ENCODE measurements around the gene DCTD. TPM values are rescaled to one million over a fixed set of nuclear protein-coding genes. Genes with fewer than 3 reads are reported as not detected.

Gene DCTD
- total and polyA plus RNA-seq, 4 donors: 65.1 to 78.4 (median 72.8) TPM

DNA sequence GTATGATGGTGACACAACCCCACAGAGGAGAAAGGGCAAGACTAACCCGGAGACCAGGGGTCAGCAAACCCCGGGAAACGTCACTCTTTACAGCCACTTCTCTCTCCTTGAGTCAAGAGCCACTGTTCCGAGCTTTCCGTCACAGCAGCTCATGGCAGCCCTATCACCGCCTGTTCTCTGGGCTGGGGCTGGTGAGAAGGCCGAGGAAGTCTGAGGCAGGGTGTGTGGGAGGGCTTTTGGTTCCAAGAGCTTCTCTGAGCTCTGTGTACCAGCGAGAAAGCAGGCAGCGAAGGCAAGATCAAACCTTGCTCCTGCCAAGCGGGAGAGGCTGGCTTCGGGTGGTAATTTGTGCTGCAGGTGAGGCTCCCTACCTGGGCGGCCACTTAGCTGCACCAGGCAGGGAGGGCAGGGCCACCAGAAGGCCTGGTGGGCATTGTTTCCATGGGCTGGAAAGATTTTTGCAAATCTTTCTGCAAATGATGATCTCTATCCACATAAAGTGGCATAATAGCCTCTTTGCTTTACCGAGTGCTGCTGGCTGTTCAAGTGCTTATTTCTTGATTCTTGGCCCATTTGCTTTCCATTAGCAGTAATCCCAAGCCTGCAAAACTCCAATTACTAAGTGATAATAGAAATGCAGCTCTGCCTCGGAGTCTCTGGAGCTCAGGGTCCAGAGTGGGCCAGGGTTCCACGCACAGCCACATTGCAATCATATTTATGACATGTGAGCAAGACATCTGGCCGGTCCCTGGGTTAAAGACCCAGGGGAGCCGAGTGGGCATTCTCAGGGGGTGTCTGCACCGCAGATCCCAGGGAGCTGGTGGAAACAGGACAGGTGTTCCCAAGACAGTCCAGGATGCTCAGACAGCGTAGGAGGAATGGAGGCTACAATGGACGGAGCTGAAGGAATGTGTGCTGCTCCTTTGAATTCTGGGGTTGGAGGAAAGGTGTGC is 41.5 kb downstream of the DCTD start:
- Histone ChIP-seq H3K27me3 (ENCODE audit: control insufficient read depth in 1 of 2, insufficient read depth in 2 of 2, low read length in 1 of 2) (no peaks in the 10 kb centered on the region), H3K36me3 (ENCODE audit: control insufficient read depth in 1 of 2, insufficient read depth in 2 of 2, low read length in 1 of 2) (peaks cover 0 to 2% of the 10 kb centered on the region in 2 donors), H3K4me1 (ENCODE audit: control insufficient read depth in 1 of 2, insufficient read depth in 2 of 2, low read length in 2 of 2) (no peaks in the 10 kb centered on the region), H3K27ac (ENCODE audit: low read depth in 1 of 2, low read length in 2 of 2) (no peak overlapping the region), H3K4me3 (ENCODE audit: low read length in 2 of 2) (no peak overlapping the region), H3K9me3 (ENCODE audit: control insufficient read depth, low read length) (no peaks in the 10 kb centered on the region)
- intact Hi-C loops (cut with DNase I): no loop called here
- no peak for DNase-seq
- no peak for ATAC-seq (ENCODE audit: low FRiP score)
- WGBS, 2 donors: 87 to 89% methylated on average over 20 of the region's 20 CpGs

DNA sequence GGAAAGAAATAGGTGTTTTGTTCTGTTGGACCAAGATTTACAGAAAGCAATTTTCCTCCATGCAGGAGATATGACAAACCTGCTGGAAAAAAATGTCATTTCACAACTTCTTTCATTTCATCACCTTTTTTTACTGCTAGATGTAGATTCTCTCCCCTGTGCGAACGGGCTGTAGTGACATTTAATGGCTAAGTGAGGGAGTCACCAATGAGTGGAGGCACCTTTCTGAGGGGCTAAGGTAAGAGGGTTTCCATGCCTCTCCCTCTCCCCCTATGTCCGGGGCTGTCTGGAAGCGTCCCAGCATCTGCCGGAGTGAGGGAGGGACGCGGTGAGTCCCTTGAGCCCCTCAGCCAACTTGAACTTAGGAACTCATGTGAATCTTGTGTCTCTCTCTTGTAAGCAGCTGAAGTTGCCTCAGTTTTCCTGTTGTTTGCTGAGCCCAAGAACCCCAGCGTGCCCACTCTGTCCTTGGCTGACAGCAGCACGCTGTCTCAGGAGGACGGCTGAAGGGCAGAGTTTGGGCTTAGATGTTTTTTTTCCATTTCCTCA is 42.3 kb downstream of the DCTD start:
- WGBS, 2 donors: 82 to 90% methylated on average over 10 of the region's 10 CpGs
- peaks cover 0 to 2% of the 10 kb centered on the region in 2 donors for H3K36me3 ChIP-seq (ENCODE audit: control insufficient read depth in 1 of 2, insufficient read depth in 2 of 2, low read length in 1 of 2)
- no peaks in the 10 kb centered on the region for H3K27me3 ChIP-seq (ENCODE audit: control insufficient read depth in 1 of 2, insufficient read depth in 2 of 2, low read length in 1 of 2)
- H3K4me1 ChIP-seq (ENCODE audit: control insufficient read depth in 1 of 2, insufficient read depth in 2 of 2, low read length in 2 of 2): no peaks in the 10 kb centered on the region
- DNase-seq (no peak), ATAC-seq (ENCODE audit: low FRiP score) (no peak)
- H3K4me3 ChIP-seq (ENCODE audit: low read length in 2 of 2): no peak overlapping the region
- H3K27ac ChIP-seq (ENCODE audit: low read depth in 1 of 2, low read length in 2 of 2): no peak overlapping the region
- H3K9me3 ChIP-seq (ENCODE audit: control insufficient read depth, low read length): no peaks in the 10 kb centered on the region
- intact Hi-C loops (cut with DNase I): no loop called here

- DNase-seq (no peak), ATAC-seq (ENCODE audit: low FRiP score) (no peak)
- Histone ChIP-seq H3K4me1 (ENCODE audit: control insufficient read depth in 1 of 2, insufficient read depth in 2 of 2, low read length in 2 of 2) (no peaks in the 10 kb centered on the region), H3K27me3 (ENCODE audit: control insufficient read depth in 1 of 2, insufficient read depth in 2 of 2, low read length in 1 of 2) (no peaks in the 10 kb centered on the region), H3K36me3 (ENCODE audit: control insufficient read depth in 1 of 2, insufficient read depth in 2 of 2, low read length in 1 of 2) (peaks cover 0 to 2% of the 10 kb centered on the region in 2 donors), H3K9me3 (ENCODE audit: control insufficient read depth, low read length) (no peaks in the 10 kb centered on the region), H3K27ac (ENCODE audit: low read depth in 1 of 2, low read length in 2 of 2) (no peak overlapping the region), H3K4me3 (ENCODE audit: low read length in 2 of 2) (no peak overlapping the region)
- intact Hi-C loops (cut with DNase I): no loop called here
- 83 to 87% methylated on average over 12 of the region's 12 CpGs for WGBS, 2 donors
Measured at GRCh38 chr4:182874304-182874751, 42.9 kb downstream of the DCTD start.

DNA sequence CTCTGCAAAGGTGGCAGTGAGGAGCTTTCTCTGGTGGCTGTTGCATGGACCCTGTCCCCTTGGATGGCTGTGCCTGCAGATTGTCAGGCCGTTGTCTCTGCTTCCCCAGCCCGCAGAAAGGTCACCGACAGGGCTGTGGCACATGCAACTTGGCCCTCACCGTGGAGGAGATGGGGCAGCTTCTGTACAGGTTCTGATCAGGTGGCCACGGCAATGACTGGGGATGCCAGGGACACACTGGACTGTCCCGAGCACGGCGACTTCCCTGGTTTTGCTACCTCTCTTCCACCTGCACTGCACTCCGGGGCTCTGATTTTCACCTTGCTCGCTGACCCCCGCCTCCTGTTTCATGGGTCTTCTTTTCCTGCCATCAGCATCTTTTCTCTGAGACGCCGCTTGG is 43.5 kb downstream of the DCTD start:
- intact Hi-C loops (cut with DNase I): no loop called here
- DNase-seq: no peak
- H3K9me3 ChIP-seq (ENCODE audit: control insufficient read depth, low read length): no peaks in the 10 kb centered on the region
- H3K36me3 ChIP-seq (ENCODE audit: control insufficient read depth in 1 of 2, insufficient read depth in 2 of 2, low read length in 1 of 2): peaks cover 0 to 2% of the 10 kb centered on the region in 2 donors
- WGBS, 2 donors: 94 to 96% methylated on average over 13 of the region's 13 CpGs
- H3K4me3 ChIP-seq (ENCODE audit: low read length in 2 of 2): no peak overlapping the region
- no peak overlapping the region for H3K27ac ChIP-seq (ENCODE audit: low read depth in 1 of 2, low read length in 2 of 2)
- H3K27me3 ChIP-seq (ENCODE audit: control insufficient read depth in 1 of 2, insufficient read depth in 2 of 2, low read length in 1 of 2): no peaks in the 10 kb centered on the region
- H3K4me1 ChIP-seq (ENCODE audit: control insufficient read depth in 1 of 2, insufficient read depth in 2 of 2, low read length in 2 of 2): no peaks in the 10 kb centered on the region
- ATAC-seq (ENCODE audit: low FRiP score): no peak

GRCh38 chr4:182873289-182873688 is 43.9 kb downstream of the DCTD start:
- WGBS, 2 donors: 95 to 96% methylated on average over 15 of the region's 15 CpGs
- no peak overlapping the region for H3K4me3 ChIP-seq (ENCODE audit: low read length in 2 of 2)
- peaks cover 0 to 2% of the 10 kb centered on the region in 2 donors for H3K36me3 ChIP-seq (ENCODE audit: control insufficient read depth in 1 of 2, insufficient read depth in 2 of 2, low read length in 1 of 2)
- H3K9me3 ChIP-seq (ENCODE audit: control insufficient read depth, low read length): no peaks in the 10 kb centered on the region
- ATAC-seq (ENCODE audit: low FRiP score) (no peak), DNase-seq (no peak)
- no peaks in the 10 kb centered on the region for H3K4me1 ChIP-seq (ENCODE audit: control insufficient read depth in 1 of 2, insufficient read depth in 2 of 2, low read length in 2 of 2)
- no peak overlapping the region for H3K27ac ChIP-seq (ENCODE audit: low read depth in 1 of 2, low read length in 2 of 2)
- no peaks in the 10 kb centered on the region for H3K27me3 ChIP-seq (ENCODE audit: control insufficient read depth in 1 of 2, insufficient read depth in 2 of 2, low read length in 1 of 2)
- intact Hi-C loops (cut with DNase I): no loop called here

DNA sequence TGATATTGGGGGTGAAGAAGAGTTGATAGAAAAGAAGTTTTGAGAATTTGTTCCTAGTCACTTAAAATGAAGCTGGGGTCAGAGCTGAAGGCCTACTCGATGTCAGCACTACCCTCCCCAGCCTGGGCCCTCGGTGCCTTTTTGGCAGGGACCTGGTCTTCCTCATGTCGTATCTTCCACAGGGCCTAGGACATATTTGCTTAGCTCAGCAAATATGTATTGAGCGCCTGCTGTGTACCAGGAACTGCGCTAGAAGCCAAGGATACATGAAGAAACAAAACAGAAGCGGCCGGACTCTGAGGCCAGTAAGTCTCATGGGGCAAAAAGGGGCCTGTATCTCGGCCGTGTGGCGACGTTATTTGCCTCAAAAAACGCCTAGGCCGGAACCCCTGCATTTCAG is 44.3 kb downstream of the DCTD start:
- H3K27ac ChIP-seq (ENCODE audit: low read depth in 1 of 2, low read length in 2 of 2): no peak overlapping the region

DNA sequence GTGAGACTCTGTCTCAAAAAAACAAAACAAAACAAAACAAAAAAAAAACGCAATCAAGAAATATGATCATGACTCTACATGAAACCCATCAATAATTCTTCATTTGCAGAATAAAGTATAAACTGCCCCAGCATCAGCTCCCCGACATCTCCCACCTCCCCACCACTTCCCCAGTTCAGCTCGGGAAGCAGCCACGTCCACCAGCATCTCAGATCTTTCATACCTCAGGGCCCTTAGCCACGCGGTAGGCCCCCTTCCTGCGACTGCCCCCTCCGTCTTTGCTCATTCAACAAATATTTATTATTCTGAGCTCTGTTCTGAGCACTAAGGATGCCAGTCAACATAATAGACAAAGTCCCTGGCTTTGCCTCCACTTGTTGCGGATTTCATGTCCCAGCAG is 45.6 kb downstream of the DCTD start:
- Histone ChIP-seq H3K4me1 (ENCODE audit: control insufficient read depth in 1 of 2, insufficient read depth in 2 of 2, low read length in 2 of 2) (no peaks in the 10 kb centered on the region), H3K36me3 (ENCODE audit: control insufficient read depth in 1 of 2, insufficient read depth in 2 of 2, low read length in 1 of 2) (peaks cover 0 to 2% of the 10 kb centered on the region in 2 donors), H3K27ac (ENCODE audit: low read depth in 1 of 2, low read length in 2 of 2) (no peak overlapping the region), H3K27me3 (ENCODE audit: control insufficient read depth in 1 of 2, insufficient read depth in 2 of 2, low read length in 1 of 2) (no peaks in the 10 kb centered on the region), H3K9me3 (ENCODE audit: control insufficient read depth, low read length) (no peaks in the 10 kb centered on the region), H3K4me3 (ENCODE audit: low read length in 2 of 2) (no peak overlapping the region)
- 80 to 81% methylated on average over 9 of the region's 9 CpGs for WGBS, 2 donors
- no peak for ATAC-seq (ENCODE audit: low FRiP score)
- no peak for DNase-seq
- intact Hi-C loops (cut with DNase I): no loop called here

More for the DNA sequence above, 44.3 kb downstream of the DCTD start:
- Histone ChIP-seq H3K4me1 (ENCODE audit: control insufficient read depth in 1 of 2, insufficient read depth in 2 of 2, low read length in 2 of 2) (no peaks in the 10 kb centered on the region), H3K36me3 (ENCODE audit: control insufficient read depth in 1 of 2, insufficient read depth in 2 of 2, low read length in 1 of 2) (peaks cover 0 to 2% of the 10 kb centered on the region in 2 donors), H3K9me3 (ENCODE audit: control insufficient read depth, low read length) (no peaks in the 10 kb centered on the region), H3K4me3 (ENCODE audit: low read length in 2 of 2) (no peak overlapping the region), H3K27me3 (ENCODE audit: control insufficient read depth in 1 of 2, insufficient read depth in 2 of 2, low read length in 1 of 2) (no peaks in the 10 kb centered on the region)
- 92% methylated on average over 13 of the region's 13 CpGs for WGBS, 2 donors
- no peak for DNase-seq
- ATAC-seq (ENCODE audit: low FRiP score): no peak
- intact Hi-C loops (cut with DNase I): no loop called here

DNA sequence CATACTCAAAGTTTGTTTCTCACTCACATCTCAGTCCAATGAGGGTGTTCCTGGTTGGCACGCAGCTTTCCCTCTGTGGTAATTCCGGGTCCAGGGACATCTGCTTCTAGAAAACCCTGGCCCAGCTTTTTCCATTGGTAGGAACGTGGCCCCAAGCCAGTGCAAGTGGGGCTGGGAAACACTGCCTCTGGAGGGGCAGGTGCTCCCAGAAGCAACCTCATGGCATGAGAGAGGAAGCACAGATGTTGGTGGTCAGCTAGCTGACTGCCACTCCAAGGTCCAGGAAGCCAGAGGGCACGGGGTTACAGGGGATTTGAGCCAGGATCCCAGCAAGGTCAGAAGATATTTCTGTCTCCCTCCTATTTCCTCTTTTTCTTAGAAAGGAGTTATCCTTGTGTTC is 47.5 kb downstream of the DCTD start:
- ATAC-seq (ENCODE audit: low FRiP score) (no peak), DNase-seq (peak in 1 of 2 donors; percentile 5)
- 78 to 81% methylated on average over 4 of the region's 4 CpGs for WGBS, 2 donors
- H3K9me3 ChIP-seq (ENCODE audit: control insufficient read depth, low read length): no peaks in the 10 kb centered on the region
- H3K27me3 ChIP-seq (ENCODE audit: control insufficient read depth in 1 of 2, insufficient read depth in 2 of 2, low read length in 1 of 2): no peaks in the 10 kb centered on the region
- no peak overlapping the region for H3K4me3 ChIP-seq (ENCODE audit: low read length in 2 of 2)
- H3K27ac ChIP-seq (ENCODE audit: low read depth in 1 of 2, low read length in 2 of 2): no peak overlapping the region
- intact Hi-C loops (cut with DNase I): no loop called here
- H3K4me1 ChIP-seq (ENCODE audit: control insufficient read depth in 1 of 2, insufficient read depth in 2 of 2, low read length in 2 of 2): no peaks in the 10 kb centered on the region
- H3K36me3 ChIP-seq (ENCODE audit: control insufficient read depth in 1 of 2, insufficient read depth in 2 of 2, low read length in 1 of 2): no peaks in the 10 kb centered on the region

DNA sequence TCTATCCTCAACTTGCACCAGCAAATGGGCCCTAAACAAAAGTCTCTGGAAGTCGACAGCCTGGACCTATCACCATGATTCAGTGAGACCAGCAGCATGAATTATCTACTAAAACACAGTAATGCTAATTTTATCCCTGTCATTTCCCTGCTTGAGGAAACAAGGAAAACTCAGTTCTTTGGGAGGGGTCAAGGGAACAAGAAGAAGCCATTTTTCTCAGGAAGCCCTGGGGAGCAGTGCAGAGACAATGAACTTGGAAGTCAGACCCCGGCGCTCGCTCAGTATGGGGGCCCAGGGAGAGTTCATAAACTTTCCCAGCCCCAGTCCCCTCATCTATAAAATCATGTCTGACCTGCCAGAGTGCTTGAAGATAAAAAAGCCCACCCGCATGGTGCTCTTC is 50.4 kb downstream of the DCTD start:
- WGBS, 2 donors: 41 to 48% methylated on average over 5 of the region's 5 CpGs
- ATAC-seq (ENCODE audit: low FRiP score) (no peak), DNase-seq (peak in 1 of 2 donors; percentile 21)
- Histone ChIP-seq H3K27me3 (ENCODE audit: control insufficient read depth in 1 of 2, insufficient read depth in 2 of 2, low read length in 1 of 2) (no peaks in the 10 kb centered on the region), H3K4me3 (ENCODE audit: low read length in 2 of 2) (no peak overlapping the region), H3K9me3 (ENCODE audit: control insufficient read depth, low read length) (no peaks in the 10 kb centered on the region), H3K4me1 (ENCODE audit: control insufficient read depth in 1 of 2, insufficient read depth in 2 of 2, low read length in 2 of 2) (no peaks in the 10 kb centered on the region), H3K36me3 (ENCODE audit: control insufficient read depth in 1 of 2, insufficient read depth in 2 of 2, low read length in 1 of 2) (no peaks in the 10 kb centered on the region), H3K27ac (ENCODE audit: low read depth in 1 of 2, low read length in 2 of 2) (no peak overlapping the region)
- intact Hi-C loops (cut with DNase I): no loop called here
